Measurements from ENCODE around the gene OR2T11. TPM values are rescaled to one million over a fixed set of nuclear protein-coding genes. Genes with fewer than 3 reads are reported as not detected.

The OR2T11 gene
- total and polyA plus RNA-seq, 2 of the 13 experiments (the other 11 are each of a cell fraction or from before 2014, with no cell fraction given) = not detected

GRCh38 chr1:248618119-248618518 lies 16.8 kb downstream of the OR2T11 start:
- Histone ChIP-seq H2AFZ (ENCODE audit: low read length) (no peak overlapping the region), H3K9ac (ENCODE audit: insufficient read depth, low read depth, low read length) (no peak overlapping the region), H3K27ac (ENCODE audit: extremely low read length, insufficient read depth, low read length) (no peak overlapping the region), H3K9me3 (ENCODE audit: low read length) (no peaks in the 10 kb centered on the region), H3K36me3 (replicated peaks in 1 of 2; ENCODE audit: control insufficient read depth in 1 of 2, insufficient read depth in 2 of 2, low read length in 2 of 2) (no peaks in the 10 kb centered on the region), H3K4me2 (ENCODE audit: low read depth, low read length) (no peak overlapping the region), H3K4me3 (replicated peaks in 1 of 3; ENCODE audit: insufficient read depth in 1 of 3, low read depth in 2 of 3, low read length in 3 of 3) (no peak overlapping the region), H4K20me1 (ENCODE audit: insufficient read depth, low read length) (no peaks in the 10 kb centered on the region), H3K4me1 (ENCODE audit: insufficient read depth, low read length) (no peaks in the 10 kb centered on the region), H3K27me3 (ENCODE audit: control insufficient read depth in 1 of 2, insufficient read depth in 2 of 2, low read length in 2 of 2) (no peaks in the 10 kb centered on the region), H3K79me2 (ENCODE audit: insufficient read depth, low read length) (no peaks in the 10 kb centered on the region)
- TF ChIP-seq CHD4 (IDR thresholded peaks at IDR 0.05; ENCODE audit: borderline replicate concordance, low read length) (no peak), HHEX (CRISPR knock-in tag; IDR thresholded peaks at IDR 0.05) (no peak), SKI (IDR thresholded peaks at IDR 0.05; ENCODE audit: partially characterized antibody) (no peak), KDM2A (CRISPR knock-in tag; IDR thresholded peaks at IDR 0.05; ENCODE audit: borderline replicate concordance, low read depth) (no peak), FOXA1 (IDR thresholded peaks at IDR 0.05) (no peak), FOXA1 (CRISPR knock-in tag; IDR thresholded peaks at IDR 0.05) (no peak), ZNF292 (CRISPR knock-in tag; IDR thresholded peaks at IDR 0.05; ENCODE audit: borderline replicate concordance, low read depth) (no peak), SETDB1 (CRISPR knock-in tag; IDR thresholded peaks at IDR 0.05; ENCODE audit: borderline replicate concordance) (no peak), ZNF616 (CRISPR knock-in tag; IDR thresholded peaks at IDR 0.05; ENCODE audit: low read depth) (no peak), ZNF773 (CRISPR knock-in tag; IDR thresholded peaks at IDR 0.05; ENCODE audit: borderline replicate concordance) (no peak), NFE2L2 (IDR thresholded peaks at IDR 0.05; ENCODE audit: low read length) (no peak), PTBP1 (IDR thresholded peaks at IDR 0.05; ENCODE audit: low read depth, low read length, poor library complexity, severe bottlenecking) (no peak)
- FAIRE-seq (no peak), DNase-seq (ENCODE audit: low spot score) (no peak), ATAC-seq (no peak)
- ChIA-PET POLR2A (no interaction called here), CTCF (ENCODE audit: low intra/inter-chr PET ratio, low total read pairs) (interaction anchor here (1.5 to 1.6 kb wide), 2 partner anchors 69 to 189 kb away, joined by 8 to 23 read pairs; no protein-coding TSS in a partner anchor)
- intact Hi-C loops (cut with micrococcal nuclease; ENCODE audit: unreplicated experiment) (no loop called here), in situ Hi-C loops (cut with HindIII; ENCODE audit: extremely low pct_ligation_motif_present, low pct_unique_long_range_greater_than_20kb) (no loop called here)
- no TSS peak for BruUV-seq (replicated peaks)
- 36% methylated on average over 7 of the region's 7 CpGs for WGBS (ENCODE audit: low lambda C conversion rate)
